Stimulated activated CD4-positive, alpha-beta T cell treated with anti-CD3 and anti-CD28 coated beads, Interleukin-2, amount 100 ng/mL, for 4 hours (primary cell): Measurements from ENCODE around the gene USH2A.
"Not testable (repeated sequence)": the region's sequence is repeated elsewhere in the genome, so short reads cannot be mapped to it uniquely, and the experiment has no call there.

ENCODE experiments used
- DNase-seq: peaks from one replicate; pipeline ENCODE4 v3.0.0-alpha.2; 2020; ENCODE audit warnings: low read depth

Gene USH2A

DNA sequence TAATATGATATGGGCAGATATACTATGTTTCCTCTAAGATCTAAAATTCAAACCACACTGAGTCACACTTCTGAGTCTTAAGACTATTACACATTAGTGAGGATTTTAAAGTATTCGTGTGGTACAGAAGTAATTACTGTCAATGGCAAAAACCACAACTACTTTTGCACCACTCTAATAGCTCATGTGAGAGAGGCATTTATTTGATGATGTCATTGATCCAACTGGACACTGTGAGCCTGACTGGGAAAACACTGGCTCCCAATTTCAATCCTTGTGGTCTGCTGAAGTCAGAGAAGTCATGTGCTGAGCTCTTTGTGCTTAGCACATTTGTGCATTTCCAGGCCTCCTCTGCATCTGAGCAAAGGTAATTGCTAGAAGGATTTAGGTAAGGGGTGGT lies 377.8 kb downstream of the USH2A start:
- no peak for DNase-seq

DNA sequence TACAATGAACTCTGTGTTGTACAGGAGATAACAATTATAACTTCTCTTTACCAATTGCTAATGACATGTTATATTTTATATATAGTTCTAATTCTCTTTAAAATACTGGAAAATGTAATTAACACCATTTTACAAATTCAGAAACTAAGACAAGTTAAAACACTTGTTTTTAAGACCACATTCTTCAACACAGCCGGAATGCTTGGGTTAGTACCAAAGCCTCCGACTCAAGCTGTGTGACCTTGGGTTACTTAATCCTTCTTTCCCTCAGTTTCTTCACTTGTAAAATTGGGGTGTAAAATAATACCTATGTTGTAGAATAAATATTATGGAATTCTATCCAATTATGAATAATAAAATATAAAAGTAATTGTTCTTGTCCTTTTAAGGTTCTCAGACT lies 378.7 kb downstream of the USH2A start:
- DNase-seq: no peak

GRCh38 chr1:216034506-216034905 lies 388.7 kb downstream of the USH2A start:
- DNase-seq: no peak

- no peak for DNase-seq
Measured at GRCh38 chr1:216032961-216033614, 390.2 kb downstream of the USH2A start.

- DNase-seq: no peak
Measured at GRCh38 chr1:216032284-216032683, 391.0 kb downstream of the USH2A start.

DNA sequence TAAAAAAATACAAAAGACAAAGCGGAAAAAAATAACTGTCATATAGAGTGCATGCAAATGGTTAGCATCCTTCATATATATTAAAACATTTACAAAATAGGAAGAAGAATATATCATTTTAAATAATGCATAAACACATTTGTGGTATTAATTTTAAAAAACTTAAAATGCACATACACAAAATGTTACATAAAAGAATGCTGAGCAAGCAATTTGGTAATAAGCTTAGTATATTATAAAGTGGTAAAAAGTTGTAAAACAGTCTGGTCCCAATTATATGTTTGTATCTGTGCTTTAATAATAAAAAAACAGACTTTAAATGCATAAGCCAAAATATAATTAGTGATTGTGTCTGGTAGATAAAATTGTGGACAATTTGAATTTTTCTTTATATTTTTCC lies 394.6 kb downstream of the USH2A start:
- DNase-seq: no peak

DNA sequence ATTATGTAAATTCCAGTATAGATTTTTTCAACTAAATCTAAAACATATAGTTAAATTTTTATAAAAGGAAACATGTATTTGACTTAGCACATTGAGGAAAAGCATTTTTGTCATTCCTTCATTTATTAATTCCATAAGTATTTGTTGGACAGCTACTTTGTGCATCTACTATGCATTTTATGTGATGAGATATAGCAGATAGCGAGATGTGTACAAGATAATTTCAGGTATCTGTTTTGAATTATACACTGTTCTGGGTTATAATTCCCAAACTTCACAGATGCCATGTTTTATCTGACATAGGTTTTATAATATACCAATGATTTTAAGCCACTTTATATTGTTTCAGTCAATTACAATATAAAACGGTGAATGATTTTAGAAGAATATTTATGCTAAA lies 398.7 kb downstream of the USH2A start:
- DNase-seq: no peak

DNA sequence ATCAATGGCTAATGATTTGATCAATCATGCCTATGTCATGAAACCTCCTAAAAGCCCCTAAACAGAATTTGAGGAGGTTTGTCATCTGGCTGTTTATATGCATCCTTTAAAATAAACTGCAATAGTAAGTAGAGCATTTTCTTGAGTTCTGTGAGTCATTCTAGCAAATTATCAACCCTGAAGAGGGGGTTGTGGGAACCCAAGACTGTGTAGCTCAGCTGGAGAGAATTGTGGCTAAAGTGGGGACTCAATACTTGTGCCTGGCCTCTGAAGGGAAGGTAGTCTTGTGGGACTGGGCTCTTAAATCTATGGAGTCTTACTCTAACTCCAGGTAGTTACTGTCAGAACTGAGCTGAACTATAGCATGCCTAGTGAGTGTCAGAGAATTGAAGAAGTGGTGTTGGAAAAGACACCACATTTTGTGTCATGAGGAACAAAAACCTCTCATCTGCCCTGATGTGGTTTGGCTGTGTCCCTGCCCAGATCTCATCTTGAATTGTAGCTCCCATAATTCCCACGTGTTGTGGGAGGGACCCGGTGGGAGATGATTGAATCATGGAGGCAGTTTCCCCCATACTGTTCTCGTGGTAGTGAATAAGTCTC lies 402.4 kb downstream of the USH2A start:
- DNase-seq: no peak

- no peak for DNase-seq
Measured at GRCh38 chr1:216015116-216015515, 408.1 kb downstream of the USH2A start.

DNA sequence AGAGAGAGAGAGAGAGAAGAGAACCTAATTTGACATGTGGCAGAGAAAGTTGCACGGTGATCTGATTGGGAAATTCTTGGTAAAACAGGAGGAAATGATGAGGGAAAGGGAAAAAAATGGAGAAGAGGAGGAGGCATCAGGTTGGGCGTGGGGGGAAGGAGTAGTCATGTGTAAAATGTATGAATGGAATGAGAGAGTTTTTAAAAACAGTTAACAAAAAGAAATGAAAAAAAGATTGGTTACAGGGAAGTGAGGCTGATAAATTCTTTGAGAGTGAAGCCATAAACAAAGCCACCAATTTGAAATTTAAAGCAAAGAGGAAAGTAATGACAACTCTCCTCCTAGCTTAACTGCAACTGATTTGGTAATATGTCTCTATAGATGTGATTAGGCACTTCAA lies 409.2 kb downstream of the USH2A start:
- no peak for DNase-seq

DNA sequence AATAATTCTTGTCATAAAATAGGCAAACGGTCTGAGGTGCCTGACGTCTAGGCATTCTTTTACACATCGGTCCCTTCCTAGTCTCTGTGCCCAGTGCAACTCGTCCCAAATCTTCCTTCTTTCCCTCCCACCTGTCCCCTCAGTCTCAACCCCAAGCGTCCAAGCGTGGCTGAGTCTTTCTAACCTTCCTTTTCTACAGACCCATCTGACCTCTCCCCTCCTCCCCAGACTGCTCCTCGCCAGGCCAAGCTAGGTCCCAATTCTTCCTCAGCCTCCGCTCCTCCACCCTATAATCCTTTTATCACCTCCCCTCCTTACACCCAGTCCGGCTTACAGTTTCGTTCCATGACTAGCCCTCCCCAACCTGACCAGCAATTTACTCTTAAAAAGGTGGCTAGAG lies 413.8 kb downstream of the USH2A start:
- DNase-seq: not testable (repeated sequence)

GRCh38 chr1:216005916-216006315 lies 417.3 kb downstream of the USH2A start:
- DNase-seq: no peak

- DNase-seq: no peak
Measured at GRCh38 chr1:215992620-215993019, 430.6 kb downstream of the USH2A start.

DNA sequence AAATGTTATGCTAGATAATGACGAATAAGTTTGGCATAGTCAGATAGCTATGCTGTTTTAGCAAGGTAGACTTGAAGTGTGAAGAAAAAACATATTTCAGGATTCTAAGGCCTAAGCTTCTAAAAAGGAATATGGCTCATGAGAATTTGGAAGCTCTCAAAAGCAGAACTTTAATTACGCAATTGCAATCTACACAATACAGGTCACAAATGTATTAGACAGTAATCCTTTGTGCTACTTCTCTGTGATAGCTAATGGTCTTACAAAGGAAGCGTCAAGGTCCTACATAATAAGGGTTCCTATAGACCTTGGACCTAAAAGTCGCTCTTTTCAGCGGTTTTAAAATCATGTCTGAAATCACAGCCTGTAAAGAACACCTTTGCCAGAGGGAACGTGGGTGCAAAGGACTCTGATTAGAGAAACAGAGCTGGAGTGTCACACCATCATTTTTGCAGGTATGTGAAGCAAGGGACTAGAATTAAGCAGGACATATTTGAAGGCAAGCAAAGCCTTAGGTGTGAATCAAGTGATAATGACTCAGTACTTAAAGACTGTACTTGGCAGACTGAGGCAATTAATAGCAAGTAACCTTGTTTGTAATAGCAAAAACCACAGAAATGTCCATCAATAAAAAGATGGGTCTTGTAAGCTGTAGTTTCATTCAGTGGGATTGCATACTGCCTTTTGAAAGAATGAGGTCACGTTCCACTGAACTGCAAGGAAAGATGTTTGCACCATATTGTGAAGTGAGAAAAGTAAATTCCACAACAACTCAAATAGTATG lies 436.0 kb downstream of the USH2A start:
- DNase-seq: no peak

- DNase-seq: no peak
Measured at GRCh38 chr1:215986401-215986800, 436.8 kb downstream of the USH2A start.

- DNase-seq: no peak
Measured at GRCh38 chr1:215983680-215984079, 439.6 kb downstream of the USH2A start.

GRCh38 chr1:215971793-215972441 lies 451.3 kb downstream of the USH2A start:
- no peak for DNase-seq

DNA sequence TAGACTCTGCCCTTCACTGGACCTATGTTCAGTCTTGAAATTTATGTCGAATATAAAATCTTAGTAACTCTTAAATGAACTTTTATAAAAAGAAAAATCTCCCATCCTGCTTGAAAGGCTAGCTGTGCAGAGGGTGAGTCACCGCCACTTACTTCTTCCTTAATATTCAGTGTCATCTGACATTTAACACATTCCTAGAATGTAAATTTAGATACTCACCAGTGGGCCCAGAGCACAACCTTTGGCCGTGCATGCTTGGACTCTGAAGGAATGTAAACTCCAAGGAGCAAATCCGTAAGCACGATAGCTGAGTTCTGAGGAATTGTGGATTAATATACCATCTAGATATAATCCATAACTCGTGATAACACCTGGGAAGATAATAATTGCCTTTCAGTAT lies 452.8 kb downstream of the USH2A start:
- DNase-seq: no peak

DNA sequence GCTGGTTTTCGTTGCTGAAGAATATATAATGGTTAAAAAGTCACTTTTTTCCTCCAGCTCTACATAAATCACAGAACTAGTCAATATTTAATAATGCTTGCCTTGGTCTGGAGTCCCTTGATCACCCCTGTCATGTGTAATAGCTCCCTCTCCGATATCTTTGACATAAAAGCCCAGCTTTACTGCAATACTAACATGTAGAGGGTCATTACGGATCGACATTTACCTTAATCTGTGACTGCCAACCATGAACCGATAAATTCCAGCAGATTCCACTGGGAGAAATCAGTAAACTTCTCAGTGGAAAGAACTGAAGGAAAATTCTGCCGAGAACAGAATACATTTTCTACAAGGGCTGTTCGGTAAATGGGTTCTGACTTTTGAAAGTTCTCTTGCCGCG lies 459.6 kb downstream of the USH2A start:
- no peak for DNase-seq

DNA sequence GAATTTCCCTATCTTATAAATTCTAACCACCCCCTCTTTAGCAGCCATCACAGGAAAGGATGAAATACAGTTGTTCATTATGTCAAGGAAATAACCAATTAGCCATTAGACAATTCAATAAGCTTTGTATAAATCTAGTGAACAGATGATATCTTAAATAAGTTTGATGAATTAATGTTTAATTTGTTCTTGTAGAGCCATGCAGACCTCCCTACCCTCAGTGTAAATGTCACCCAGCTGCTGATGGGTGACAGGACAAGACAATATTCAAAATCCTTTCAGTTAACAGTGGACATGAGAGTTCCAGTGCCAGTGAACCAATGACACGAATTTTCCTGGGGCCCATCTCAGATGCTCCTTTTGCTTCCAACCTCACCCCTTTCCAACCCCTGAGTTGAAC lies 460.2 kb downstream of the USH2A start:
- no peak for DNase-seq

DNA sequence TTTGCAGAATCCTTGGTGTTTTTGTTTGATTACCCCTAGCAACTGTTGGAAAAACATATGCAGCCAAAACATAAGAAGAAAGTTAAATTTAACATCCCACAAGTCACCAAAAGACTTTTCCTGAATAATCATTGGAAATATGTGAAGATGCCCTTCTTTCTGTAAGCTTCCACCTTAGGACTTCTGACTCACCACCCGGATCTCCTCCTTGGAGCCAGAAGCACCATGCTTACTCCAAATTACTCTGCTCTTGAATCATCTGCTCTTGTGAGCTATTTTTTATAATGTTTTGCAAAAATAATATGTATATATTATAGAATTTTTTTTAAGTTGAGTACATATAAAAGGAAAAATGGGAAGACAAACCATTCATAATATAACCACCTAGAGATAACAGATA lies 464.4 kb downstream of the USH2A start:
- DNase-seq: no peak

DNA sequence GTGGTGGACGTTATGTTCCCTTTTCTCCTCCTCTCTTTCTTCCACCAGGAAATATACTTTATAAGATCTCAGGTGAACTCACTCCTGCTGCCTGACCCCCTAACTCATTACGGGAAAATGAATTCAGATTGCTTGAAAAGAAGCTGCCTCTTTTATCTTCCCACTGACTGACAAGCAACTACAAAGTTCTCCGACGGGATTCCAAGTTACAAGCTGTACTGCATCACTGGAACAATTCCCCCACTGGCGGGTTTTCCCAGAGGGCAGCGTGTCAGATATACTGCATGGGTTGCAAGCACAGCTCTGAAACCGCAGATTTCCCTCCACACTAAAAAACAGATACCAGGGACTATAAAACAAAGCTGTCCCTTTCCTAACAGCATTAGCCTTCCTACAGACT lies 465.6 kb downstream of the USH2A start:
- DNase-seq: no peak

DNA sequence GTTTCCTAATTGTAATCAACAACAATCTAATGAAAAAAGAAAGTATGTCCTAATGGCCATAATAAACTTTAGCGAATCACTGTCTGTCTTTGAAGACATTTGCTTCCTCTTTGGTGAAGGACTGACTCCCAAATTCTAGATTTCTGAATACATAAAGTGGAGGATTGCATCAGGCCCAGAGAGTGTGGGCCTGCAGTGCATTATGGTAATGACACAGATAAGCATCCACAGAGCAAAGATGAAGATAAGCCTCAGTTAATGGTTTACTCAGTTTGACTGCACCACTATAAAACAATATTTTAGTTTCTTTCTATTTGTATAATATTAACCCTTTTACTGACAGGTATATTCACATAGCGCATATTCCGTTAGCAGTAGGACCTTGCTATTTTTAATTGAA lies 490.7 kb downstream of the USH2A start:
- DNase-seq: no peak
